ENCODE data around the gene FAM219B. TPM values are rescaled to one million over a fixed set of nuclear protein-coding genes. Genes with fewer than 3 reads are reported as not detected.

FAM219B gene
- total and polyA plus RNA-seq, 2 experiments from 2014 or later, result 28.8 to 61.4 TPM

- TF ChIP-seq ZNF462 (CRISPR knock-in tag; IDR thresholded peaks at IDR 0.05) (no peak), POLR2AphosphoS5 (IDR thresholded peaks at IDR 0.05; ENCODE audit: low read depth) (no peak), CREB1 (CRISPR knock-in tag; IDR thresholded peaks at IDR 0.05; ENCODE audit: low read depth) (no peak), ZNF114 (CRISPR knock-in tag; IDR thresholded peaks at IDR 0.05) (no peak), STAT1 (IDR thresholded peaks at IDR 0.05; ENCODE audit: unreplicated experiment) (no peak)
Measured at GRCh38 chr15:74896316-74896715, 10.3 kb downstream of the FAM219B start (continued).

- no peak overlapping the region for H3K27ac ChIP-seq (ENCODE audit: low read depth)
- peaks cover 7% of the 10 kb centered on the region for H3K36me3 ChIP-seq (ENCODE audit: insufficient read depth)
- peaks cover 57% of the 10 kb centered on the region for H3K36me3 Mint-ChIP-seq (ENCODE audit: low read depth)
- no peak for TF ChIP-seq EZH2phosphoT487 (IDR thresholded peaks at IDR 0.05; ENCODE audit: unreplicated experiment)
- TF ChIP-seq, protein P1, sequence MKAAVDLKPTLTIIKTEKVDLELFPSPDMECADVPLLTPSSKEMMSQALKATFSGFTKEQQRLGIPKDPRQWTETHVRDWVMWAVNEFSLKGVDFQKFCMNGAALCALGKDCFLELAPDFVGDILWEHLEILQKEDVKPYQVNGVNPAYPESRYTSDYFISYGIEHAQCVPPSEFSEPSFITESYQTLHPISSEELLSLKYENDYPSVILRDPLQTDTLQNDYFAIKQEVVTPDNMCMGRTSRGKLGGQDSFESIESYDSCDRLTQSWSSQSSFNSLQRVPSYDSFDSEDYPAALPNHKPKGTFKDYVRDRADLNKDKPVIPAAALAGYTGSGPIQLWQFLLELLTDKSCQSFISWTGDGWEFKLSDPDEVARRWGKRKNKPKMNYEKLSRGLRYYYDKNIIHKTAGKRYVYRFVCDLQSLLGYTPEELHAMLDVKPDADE (IDR thresholded peaks at IDR 0.05), result no peak
- TF ChIP-seq CTCF (conservative IDR thresholded peaks at IDR 0.05; ENCODE audit: low read depth in 2 of 2), result no peak
Measured at GRCh38 chr15:74895830-74896229, 10.8 kb downstream of the FAM219B start.

More at GRCh38 chr15:74895830-74896229, 10.8 kb downstream of the FAM219B start:
- Histone ChIP-seq H3K27me3 (ENCODE audit: insufficient read depth) (no peaks in the 10 kb centered on the region), H3K9me2 (ENCODE audit: insufficient read depth) (no peaks in the 10 kb centered on the region), H4K20me1 (replicated peaks; ENCODE audit: insufficient read depth) (0 out of 2 replicates have a peak, but pooled peaks cover 3% of the 10 kb centered on the region), H2AFZ (no peak overlapping the region), H3K4me3 (no peak overlapping the region), H3K4me2 (no peak overlapping the region), H3K4me1 (ENCODE audit: insufficient read depth) (no peaks in the 10 kb centered on the region; the same call in 1 of the 2 replicates), H3F3A (replicated peaks; ENCODE audit: low read depth) (peaks cover 10% of the 10 kb centered on the region; the same call in 1 of the 2 replicates), H3K79me2 (replicated peaks; ENCODE audit: insufficient read depth) (no peaks in the 10 kb centered on the region)
- H3K27ac Mint-ChIP-seq, result no peak overlapping the region
- no peak overlapping the region for H3K4me3 Mint-ChIP-seq
- peaks cover 11% of the 10 kb centered on the region for H3K27me3 Mint-ChIP-seq (ENCODE audit: insufficient read depth, low read depth, poor library complexity)
- DNase-seq (ENCODE audit: low spot score) (no peak), ATAC-seq (no peak)
- H3K4me1 Mint-ChIP-seq, result no peaks in the 10 kb centered on the region
- H3K9me3 Mint-ChIP-seq, result no peaks in the 10 kb centered on the region
